ES-I3 (cell line): Measurements from ENCODE around the gene PLXNA4.
A peak's percentile ranks its signal among the peaks of the same experiment; 100 is the strongest.

Experiments
- H3K36me3 ChIP-seq: 2 replicates; pipeline ENCODE4 v1.6.1; 2013; ENCODE audit warnings: mild to moderate bottlenecking, low read length, control low read depth, moderate library complexity; ENCODE audit not compliant: insufficient read depth
- H3K4me1 ChIP-seq: 2 replicates; pipeline ENCODE4 v1.6.1; 2013; ENCODE audit warnings: mild to moderate bottlenecking, control low read depth, low read length; ENCODE audit not compliant: insufficient read depth
- H3K9ac ChIP-seq: 2 replicates; pipeline ENCODE4 v1.6.1; 2013; ENCODE audit warnings: low read depth, mild to moderate bottlenecking, low read length, moderate library complexity
- H3K9me3 ChIP-seq: 2 replicates; pipeline ENCODE4 v1.6.1; 2013; ENCODE audit warnings: mild to moderate bottlenecking, low read length, moderate library complexity; ENCODE audit not compliant: control insufficient read depth, insufficient read depth

Gene PLXNA4

DNA sequence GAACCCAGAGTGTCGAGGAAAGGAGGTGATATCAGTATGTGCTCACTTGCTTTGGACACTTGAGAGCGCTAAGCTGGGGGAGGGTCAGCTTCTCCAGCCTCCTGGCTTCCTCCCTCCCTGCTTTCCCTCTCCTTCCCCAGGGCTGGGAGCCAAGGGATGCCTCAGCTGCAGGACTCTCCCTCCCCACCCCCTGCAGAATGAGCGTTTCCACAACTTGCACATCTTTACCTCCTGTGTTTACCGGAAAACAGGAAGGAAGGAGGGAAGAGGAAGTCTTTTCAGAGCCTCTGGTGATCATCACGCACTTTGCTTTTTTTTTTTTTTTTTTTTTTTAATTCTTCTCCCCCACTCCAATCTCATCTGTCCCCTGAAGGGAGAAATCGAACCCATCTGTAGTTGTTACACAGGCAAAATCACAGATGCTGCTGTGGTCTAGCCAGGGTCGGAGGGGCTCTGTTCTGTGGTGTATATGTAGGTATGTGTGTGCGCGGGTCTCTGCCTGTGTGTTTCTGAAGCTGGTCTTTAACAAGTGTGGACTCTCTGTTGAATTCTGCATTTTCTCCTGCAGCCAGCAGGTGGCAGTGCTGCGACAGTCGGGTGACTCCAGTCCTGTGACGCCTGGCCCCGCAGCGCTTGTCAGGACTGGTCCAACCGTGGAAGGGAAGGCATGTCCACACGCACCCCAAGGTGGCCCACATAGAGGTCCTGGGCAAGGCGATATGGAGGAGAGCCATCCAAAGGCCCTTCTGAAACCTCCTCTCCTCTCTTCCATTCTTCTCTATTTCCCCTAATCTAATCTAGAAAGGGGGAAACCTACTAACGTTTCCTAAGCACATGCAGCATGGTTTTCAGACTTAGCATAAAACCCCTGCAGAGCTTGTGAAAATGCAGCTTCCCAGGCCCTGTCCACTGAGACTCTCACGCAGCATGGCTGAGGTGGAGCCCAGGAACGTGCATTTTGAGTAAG is 257.6 kb downstream of the PLXNA4 start:
- Histone ChIP-seq H3K36me3 (no peaks in the 10 kb centered on the region), H3K9me3 (no peaks in the 10 kb centered on the region; the same call in 1 of the 2 replicates), H3K9ac (peak overlapping the region; percentile 27; the same call in 1 of the 2 replicates), H3K4me1 (0 out of 2 replicates have a peak, but pooled peaks cover 5% of the 10 kb centered on the region)

DNA sequence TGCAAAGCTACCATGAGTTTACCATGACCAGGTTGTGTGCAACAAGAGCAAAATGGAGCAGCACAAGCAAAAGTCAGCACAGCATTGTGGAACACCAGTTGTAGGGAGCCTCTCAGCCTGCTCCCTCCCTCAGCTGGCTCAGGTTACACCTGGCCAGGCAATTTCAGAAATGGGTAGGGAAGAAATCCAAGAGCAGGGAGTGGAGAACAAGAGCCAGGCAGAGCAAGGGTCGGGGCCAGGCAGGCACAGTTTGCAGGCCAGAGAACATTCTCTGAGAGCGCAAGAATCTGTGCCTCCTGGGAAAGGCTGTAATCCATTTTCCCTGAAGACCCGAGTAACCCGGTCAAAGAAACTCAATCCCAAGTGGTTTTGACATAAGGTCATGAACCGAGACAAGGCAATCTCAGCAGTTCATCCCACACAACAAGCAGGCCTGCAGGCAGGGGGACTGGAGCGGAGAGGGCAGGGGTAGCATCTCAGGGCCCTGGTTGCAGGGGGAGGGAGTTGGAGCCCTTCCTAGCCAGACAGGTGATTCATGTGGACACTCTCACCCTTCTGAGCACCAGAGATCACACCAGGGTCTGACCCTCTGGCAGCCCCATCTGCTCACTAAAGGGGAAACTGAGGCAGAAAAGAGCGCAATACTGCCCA is 258.4 kb downstream of the PLXNA4 start:
- no peak overlapping the region for H3K9ac ChIP-seq
- no peaks in the 10 kb centered on the region; the same call in 1 of the 2 replicates for H3K9me3 ChIP-seq
- H3K36me3 ChIP-seq, result no peaks in the 10 kb centered on the region
- H3K4me1 ChIP-seq, result 0 out of 2 replicates have a peak, but pooled peaks cover 5% of the 10 kb centered on the region

DNA sequence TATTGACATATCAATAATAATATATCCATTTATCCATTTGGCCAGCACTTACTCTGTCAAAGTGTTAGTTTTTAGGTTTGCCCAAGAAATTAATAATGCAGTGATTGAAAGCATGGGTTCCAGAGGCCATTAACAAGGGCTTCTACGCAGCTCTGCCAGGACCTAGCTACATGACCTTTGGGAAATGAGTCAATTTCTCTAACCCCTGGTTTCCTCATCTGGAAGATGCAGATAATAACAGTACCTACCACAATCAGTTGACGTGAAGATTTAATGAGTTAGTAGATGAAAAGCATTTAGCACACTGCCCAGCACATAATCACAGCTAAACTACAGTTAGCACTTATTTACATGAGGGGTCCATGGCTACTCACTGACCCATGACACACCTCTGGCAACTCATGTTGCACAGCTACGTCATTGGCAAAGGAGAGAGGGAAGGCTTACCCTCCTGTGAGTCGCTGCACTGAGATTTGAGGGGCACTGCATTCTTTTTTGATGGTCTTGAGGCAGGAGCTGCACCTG is 263.7 kb downstream of the PLXNA4 start:
- Histone ChIP-seq H3K9ac (no peak overlapping the region), H3K36me3 (no peaks in the 10 kb centered on the region), H3K4me1 (no peaks in the 10 kb centered on the region), H3K9me3 (no peaks in the 10 kb centered on the region; the same call in 1 of the 2 replicates)

DNA sequence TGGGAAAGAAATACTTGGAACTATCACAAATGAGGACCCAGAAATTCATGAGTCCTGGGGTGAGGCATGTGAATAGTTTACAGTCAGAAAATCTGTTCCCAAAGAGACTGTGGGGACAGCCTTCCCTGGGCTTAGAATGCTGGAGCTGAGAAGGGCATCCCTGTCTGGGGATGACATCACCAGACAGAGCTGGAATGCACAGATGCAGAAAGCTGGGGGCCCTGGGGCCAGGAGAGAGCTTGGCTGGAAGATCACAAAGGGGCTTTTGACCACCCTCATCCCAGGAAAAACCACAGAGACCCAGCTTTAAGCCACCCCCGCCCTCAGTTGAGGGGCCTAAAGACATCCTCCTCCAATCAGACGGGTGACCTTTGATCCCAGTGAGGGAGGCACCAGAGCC is 264.5 kb downstream of the PLXNA4 start:
- Histone ChIP-seq H3K36me3 (no peaks in the 10 kb centered on the region), H3K9me3 (no peaks in the 10 kb centered on the region), H3K4me1 (no peaks in the 10 kb centered on the region), H3K9ac (no peak overlapping the region)

- no peaks in the 10 kb centered on the region for H3K9me3 ChIP-seq
- H3K36me3 ChIP-seq, result no peaks in the 10 kb centered on the region
- H3K9ac ChIP-seq, result no peak overlapping the region
- H3K4me1 ChIP-seq, result no peaks in the 10 kb centered on the region
These were observed 267.0 kb downstream of the PLXNA4 start for GRCh38 chr7:132309102-132309805.

DNA sequence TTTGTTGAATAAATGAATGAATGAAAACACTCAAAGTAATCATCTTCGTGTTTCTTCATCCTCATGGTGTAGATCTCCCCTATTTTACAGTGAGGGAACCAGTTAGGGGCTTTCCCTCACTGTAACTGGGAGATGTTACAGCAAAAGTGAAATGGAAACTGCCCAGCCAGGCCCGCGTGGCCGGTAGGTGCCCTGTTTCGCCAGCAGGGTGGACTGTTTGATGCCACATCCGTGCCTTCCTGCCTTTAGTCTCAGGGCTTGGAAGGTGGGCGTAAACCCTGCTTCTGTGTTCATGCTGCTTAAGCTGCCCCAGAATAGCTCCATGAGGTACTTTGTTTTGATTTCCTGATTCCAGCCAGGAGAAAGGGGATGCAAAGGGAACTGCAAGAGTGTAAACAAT is 268.8 kb downstream of the PLXNA4 start:
- Histone ChIP-seq H3K36me3 (no peaks in the 10 kb centered on the region), H3K9ac (no peak overlapping the region), H3K9me3 (no peaks in the 10 kb centered on the region), H3K4me1 (no peaks in the 10 kb centered on the region)

GRCh38 chr7:132300599-132301277 is 275.5 kb downstream of the PLXNA4 start:
- Histone ChIP-seq H3K9ac (no peak overlapping the region), H3K4me1 (no peaks in the 10 kb centered on the region), H3K36me3 (no peaks in the 10 kb centered on the region), H3K9me3 (no peaks in the 10 kb centered on the region)

- Histone ChIP-seq H3K9ac (no peak overlapping the region), H3K9me3 (no peaks in the 10 kb centered on the region), H3K4me1 (no peaks in the 10 kb centered on the region), H3K36me3 (no peaks in the 10 kb centered on the region)
These were observed 277.5 kb downstream of the PLXNA4 start for GRCh38 chr7:132298790-132299189.

DNA sequence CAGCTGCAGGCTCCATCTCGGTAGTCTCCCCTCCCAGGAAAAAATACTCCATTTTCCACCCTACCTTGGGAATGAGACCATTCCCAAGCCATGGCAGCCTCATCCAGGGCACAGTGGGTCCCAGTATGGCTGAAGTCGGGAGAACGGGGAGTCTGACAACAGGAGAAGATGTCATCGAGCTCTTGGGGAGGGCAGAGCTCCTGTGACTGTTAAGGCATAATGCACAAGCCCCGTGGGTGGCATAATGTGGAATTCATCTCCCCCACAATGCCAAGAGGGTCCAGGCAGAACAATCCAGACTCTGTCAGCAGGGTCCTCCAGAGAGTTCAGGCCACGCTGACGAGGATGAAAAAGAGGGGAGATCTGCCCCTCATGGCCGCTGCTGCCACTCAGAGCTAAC is 279.4 kb downstream of the PLXNA4 start:
- no peaks in the 10 kb centered on the region for H3K36me3 ChIP-seq
- no peak overlapping the region for H3K9ac ChIP-seq
- H3K9me3 ChIP-seq, result no peaks in the 10 kb centered on the region
- no peaks in the 10 kb centered on the region for H3K4me1 ChIP-seq

DNA sequence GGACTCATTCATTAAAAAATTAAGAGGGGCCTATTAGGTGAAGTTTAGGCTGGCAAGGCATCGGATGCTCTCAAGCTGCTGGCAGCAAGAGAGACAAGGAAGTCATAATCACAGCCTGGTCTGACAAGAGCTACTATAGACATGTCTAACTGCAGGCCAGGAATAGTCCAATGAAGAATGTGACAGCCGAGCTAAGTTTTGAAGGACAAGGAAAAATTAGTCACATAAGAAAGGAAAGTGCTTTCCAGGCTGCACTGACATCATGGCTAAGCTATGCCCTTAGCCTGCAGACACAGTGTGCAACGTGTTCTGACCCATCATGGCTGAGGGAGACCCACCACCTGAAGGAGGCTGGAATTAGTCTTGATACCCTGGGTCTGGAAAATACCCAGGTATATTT is 281.1 kb downstream of the PLXNA4 start:
- Histone ChIP-seq H3K4me1 (0 out of 2 replicates have a peak, but pooled peaks cover 4% of the 10 kb centered on the region), H3K9ac (no peak overlapping the region), H3K36me3 (no peaks in the 10 kb centered on the region), H3K9me3 (no peaks in the 10 kb centered on the region)

DNA sequence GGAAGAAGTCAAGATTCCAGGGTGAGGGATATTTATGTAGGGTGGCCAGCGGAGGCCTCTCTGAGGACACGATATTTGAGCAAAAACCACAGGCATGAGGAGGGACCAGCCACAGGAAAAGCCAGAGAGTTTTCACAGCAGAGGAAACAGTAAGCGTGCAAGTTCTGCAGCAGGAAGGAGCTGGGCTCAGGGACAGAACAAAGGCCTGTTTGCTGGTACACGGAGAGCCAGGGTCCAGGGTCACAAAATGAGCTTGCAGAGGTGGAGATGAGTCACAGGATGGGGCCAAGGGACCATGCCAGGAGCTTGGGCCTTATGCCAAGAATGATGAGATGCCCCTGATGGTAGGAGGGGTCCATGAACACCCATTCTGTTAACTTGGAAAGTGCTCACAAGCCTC is 283.5 kb downstream of the PLXNA4 start:
- Histone ChIP-seq H3K4me1 (0 out of 2 replicates have a peak, but pooled peaks cover 4% of the 10 kb centered on the region), H3K9ac (no peak overlapping the region), H3K36me3 (no peaks in the 10 kb centered on the region), H3K9me3 (no peaks in the 10 kb centered on the region)

DNA sequence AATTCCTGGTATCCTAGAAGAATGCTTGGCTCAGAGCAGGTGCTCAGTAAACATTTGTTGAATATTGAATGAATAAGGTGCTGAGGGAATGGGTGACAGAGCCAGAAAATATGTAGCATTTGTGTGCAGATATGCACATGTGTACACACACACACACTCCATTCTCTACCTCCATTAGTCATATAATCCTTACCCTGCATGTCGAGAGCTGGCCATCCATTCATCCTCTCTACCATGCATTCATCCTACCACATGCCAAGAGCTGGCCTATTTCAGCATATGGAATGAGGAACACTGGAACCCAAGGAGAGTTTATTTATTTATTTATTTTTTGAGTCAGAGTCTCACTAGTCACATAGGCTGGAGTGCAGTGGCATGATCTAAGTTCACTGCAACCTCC is 284.8 kb downstream of the PLXNA4 start:
- Histone ChIP-seq H3K36me3 (no peaks in the 10 kb centered on the region), H3K4me1 (0 out of 2 replicates have a peak, but pooled peaks cover 4% of the 10 kb centered on the region)

DNA sequence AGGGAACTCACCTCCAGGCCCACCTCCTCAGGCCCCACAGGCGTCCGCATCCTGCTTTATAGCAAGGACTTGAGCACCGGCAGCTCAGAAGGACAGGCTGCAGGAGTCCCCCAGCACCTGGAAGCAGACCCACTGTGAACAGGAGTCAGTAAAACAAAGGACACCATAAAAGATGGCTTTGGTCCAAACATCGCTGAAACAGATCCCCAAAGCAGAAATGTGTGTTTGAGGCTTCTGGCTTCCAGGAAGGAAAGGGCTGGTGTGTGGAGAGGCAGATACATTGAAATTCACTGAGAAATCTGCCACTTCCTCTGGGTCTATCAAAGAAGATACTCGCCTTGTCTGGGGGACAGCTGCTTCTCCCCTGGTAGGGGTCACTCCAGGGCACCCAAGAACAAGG is 286.2 kb downstream of the PLXNA4 start:
- Histone ChIP-seq H3K9me3 (no peaks in the 10 kb centered on the region), H3K36me3 (no peaks in the 10 kb centered on the region), H3K4me1 (0 out of 2 replicates have a peak, but pooled peaks cover 4% of the 10 kb centered on the region), H3K9ac (no peak overlapping the region)

More for the DNA sequence above, 284.8 kb downstream of the PLXNA4 start:
- no peak overlapping the region for H3K9ac ChIP-seq
- H3K9me3 ChIP-seq, result no peaks in the 10 kb centered on the region
